GM12874 (cell line): ENCODE results near the gene NT5C.

Experiments used
- TF ChIP-seq, protein P1 (sequence below): IDR thresholded peaks from 2 replicates; pipeline ENCODE4 v1.5.1; 2011; ENCODE audit warnings: low read depth, mild to moderate bottlenecking, control low read depth, low read length, moderate library complexity; ENCODE audit not compliant: insufficient read depth

Gene NT5C

DNA sequence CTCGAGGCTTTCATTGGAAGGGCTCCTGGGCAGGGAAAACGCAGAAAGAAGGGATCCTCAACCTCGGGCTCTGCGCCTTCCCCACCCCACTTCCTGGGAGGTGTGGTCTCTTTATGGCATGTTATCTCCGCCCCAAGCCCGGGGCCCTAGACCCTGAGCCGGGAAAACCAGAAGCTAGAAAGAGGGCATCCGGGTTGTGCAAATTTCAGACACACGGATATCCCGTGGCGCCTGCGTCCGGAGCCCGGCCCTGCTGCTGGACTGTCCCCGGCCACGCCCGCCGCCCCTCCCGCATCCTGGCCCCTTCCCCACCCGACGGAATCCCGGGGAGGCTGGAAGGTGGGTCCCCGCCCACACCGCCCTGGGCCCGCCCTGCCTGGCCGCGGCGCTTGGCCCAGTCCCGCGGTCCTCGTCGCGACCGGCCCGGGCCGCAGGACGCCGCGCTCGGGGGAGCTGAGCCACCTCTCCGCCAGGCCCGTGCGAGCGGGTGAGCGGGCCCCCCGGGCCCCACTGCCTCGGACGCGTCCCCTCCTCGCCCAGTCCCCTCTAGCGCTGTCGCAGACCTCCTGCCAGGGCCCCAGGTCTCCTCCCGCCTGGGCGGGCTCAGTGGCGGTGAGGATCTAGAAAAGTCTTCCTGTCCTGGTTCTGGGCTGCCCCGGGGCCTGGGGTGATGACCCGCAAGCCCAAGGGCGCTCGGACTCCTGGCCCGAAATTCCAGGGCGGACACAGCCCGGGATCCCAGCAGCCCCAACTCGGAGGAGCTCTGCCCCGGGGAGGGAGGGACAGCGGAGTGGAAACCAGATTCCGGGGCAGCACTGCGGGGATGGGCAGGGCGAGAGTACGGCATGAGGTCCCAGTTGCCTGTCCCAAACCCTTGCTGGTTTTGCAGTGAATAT, 43.7 kb downstream of the NT5C start, which contains the start of gene SLC16A5:
TSS of gene SLC16A5 (plus strand) at position 397 of the 896 bp plus-strand sequence. CDS start 5,683 bp downstream, outside the sequence.
- TF ChIP-seq, protein P1, sequence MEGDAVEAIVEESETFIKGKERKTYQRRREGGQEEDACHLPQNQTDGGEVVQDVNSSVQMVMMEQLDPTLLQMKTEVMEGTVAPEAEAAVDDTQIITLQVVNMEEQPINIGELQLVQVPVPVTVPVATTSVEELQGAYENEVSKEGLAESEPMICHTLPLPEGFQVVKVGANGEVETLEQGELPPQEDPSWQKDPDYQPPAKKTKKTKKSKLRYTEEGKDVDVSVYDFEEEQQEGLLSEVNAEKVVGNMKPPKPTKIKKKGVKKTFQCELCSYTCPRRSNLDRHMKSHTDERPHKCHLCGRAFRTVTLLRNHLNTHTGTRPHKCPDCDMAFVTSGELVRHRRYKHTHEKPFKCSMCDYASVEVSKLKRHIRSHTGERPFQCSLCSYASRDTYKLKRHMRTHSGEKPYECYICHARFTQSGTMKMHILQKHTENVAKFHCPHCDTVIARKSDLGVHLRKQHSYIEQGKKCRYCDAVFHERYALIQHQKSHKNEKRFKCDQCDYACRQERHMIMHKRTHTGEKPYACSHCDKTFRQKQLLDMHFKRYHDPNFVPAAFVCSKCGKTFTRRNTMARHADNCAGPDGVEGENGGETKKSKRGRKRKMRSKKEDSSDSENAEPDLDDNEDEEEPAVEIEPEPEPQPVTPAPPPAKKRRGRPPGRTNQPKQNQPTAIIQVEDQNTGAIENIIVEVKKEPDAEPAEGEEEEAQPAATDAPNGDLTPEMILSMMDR: no peak

DNA sequence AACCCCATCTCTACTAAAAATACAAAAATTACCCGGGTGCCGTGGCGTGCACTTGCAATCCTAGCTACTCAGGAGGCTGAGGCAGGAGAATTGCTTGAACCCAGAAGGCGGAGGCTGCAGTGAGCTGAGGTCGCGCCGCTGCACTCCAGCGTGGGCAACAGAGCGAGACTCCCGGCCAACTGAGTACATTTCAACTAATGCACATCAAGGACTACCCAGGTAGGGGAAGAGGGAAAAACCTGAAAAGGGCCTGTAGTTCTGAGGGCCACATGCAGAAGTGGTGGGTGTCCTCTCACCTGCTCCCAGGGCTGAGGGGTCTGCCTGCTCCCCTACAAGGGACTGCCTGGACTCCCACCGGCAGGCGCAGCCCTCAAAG, 44.4 kb downstream of the NT5C start:
- TF ChIP-seq, protein P1: no peak

DNA sequence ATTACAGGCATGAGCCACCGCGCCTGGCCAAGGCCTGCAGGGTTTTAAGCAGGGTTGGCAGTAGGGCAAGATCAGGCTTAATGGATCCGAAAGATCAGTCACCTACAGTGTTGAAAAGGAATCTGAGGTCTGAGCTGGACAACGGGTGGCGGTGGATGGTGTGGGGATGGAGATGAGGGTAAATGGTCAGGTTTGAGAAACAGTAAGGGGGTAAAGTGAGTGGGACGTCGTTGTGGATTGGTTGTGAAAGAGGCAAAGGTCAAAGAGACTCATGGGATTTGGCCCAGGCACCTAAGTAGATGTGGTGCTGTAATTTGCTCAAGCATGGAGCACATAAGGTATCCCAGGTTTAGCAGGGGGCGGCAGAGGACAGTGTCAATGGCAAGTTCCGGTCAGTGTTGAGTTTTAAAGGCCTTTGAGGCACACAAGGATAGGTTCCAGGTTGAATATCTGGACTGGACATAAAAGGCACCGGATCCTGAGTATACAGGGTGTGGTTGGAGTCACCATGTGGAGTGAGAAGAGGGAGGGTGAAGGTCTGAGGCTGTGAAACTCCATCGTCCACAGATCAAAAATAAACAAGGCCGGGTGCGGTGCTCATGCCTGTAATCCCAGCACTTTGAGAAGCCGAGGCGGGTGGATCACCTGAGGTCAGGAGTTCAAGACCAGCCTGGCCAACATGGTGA, 44.9 kb downstream of the NT5C start:
- TF ChIP-seq, protein P1: no peak

DNA sequence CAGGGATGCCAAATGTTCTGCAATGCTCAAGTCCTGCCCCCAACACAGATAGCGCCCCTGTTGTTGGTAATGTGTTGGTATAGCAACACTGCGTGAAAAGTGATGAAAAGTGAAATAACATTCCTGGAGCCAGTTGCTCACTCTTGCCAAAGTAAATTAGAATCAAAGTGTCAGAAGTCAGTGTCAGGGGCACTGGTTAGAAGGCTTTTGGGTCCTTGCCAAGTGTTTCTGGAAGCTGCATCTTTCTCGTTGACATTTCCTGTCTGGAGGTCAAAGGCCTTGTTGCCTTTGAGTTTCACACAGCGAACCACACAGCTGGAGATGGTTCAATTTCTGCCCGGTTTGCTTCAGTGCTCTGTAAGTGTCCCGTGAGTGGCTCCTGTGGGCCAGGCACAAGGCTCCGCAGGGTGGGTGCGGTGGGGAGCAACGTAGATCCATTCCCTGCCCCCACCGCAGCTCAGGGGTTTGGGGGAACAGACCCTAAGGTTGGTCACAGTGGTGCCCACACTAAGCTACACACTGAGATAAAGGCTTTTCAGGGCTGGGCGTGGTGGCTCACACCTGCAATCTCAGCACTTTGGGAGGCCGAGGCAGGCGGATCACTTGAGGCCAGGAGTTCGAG, 47.4 kb downstream of the NT5C start:
- TF ChIP-seq, protein P1: no peak

DNA sequence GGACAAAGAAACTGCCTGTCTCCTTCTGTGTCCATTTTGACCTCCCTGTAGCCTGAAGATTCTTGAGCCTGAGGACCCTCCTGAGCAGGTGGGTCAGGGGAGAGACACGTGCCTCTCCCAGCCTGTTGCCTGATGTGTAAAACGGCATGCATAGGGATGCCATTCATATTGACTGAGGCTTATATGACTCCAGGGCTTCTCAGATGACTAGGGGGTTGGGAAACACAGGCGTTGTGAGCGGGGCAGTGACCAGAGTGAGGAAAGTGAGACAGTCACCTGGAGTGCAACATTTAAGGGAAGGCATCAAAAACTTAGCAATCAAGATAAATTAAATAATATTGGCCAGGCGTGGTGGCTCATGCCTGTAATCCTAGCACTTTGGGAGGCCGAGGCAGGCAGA, 48.9 kb downstream of the NT5C start:
- TF ChIP-seq, protein P1: no peak

DNA sequence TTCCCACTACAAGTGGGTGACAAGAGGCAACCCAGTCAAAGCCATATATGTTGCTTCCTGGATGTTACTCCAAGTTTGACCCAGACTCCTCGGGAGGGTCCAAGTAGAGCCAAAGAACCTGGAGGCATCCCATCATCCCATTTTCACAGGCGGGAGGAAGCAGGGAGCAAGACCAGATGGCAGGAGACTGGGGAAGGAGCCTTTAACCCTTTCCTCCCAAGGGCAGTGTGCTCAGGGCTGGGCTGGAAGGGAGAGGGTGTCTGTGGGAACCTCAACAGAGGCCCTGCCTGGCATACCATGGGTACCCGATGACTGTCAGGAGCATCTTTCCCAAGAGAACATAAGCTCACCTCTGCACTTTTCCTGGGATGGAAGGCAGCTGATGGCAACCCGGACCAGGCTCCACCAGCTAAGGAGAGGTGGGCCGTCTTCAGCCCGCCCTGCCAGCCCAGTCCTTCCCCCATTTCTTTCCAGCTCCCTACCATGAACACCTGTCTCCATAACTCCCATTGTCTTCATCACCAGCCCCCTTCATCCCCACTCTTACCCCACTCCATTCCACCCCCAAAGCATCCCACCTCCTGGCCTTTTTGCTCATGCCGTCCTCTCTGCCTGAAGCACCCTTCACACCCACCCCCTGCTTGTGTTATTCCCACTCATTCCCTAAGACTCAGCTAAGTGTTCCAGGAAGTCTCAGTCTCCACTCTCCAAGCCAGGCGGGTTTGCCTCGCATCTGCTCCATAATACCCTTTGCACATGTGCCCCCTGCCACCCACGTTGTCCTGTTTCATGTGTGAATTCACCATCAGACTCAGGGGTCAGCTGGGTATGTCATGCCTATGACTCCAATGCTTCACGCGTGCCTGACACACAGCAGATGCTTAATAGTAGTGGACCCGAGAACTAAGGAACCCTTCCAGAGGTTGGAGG, 49.7 kb downstream of the NT5C start:
- TF ChIP-seq, protein P1: no peak
